Ectodermal cell (in vitro differentiated cells): ENCODE results near the gene GDF9.

Experiments used
- H3K27ac ChIP-seq: 2 replicates; pipeline ENCODE4 v1.7.0; 2013; ENCODE audit warnings: mild to moderate bottlenecking, low read depth, low read length; ENCODE audit not compliant: insufficient read depth, poor library complexity, severe bottlenecking
- H3K27me3 ChIP-seq: 2 replicates; pipeline ENCODE4 v1.7.0; 2013; ENCODE audit warnings: mild to moderate bottlenecking, low read length; ENCODE audit not compliant: insufficient read depth, control insufficient read depth, poor library complexity, severe bottlenecking
- H3K36me3 ChIP-seq: one replicate; pipeline ENCODE4 v1.7.0; 2013; ENCODE audit warnings: low read length; ENCODE audit not compliant: control insufficient read depth, insufficient read depth
- H3K4me1 ChIP-seq: one replicate; pipeline ENCODE4 v1.7.0; 2013; ENCODE audit warnings: low read length; ENCODE audit not compliant: control insufficient read depth, insufficient read depth
- H3K4me3 ChIP-seq: 2 replicates; pipeline ENCODE4 v1.7.0; 2013; ENCODE audit warnings: low read depth, low read length, control low read depth; ENCODE audit not compliant: insufficient read depth
- H3K9me3 ChIP-seq: 2 replicates; pipeline ENCODE4 v1.7.0; 2013; ENCODE audit warnings: mild to moderate bottlenecking, low read length, moderate library complexity; ENCODE audit not compliant: control insufficient read depth
- WGBS, 2 experiments: methylation state at CpG; one replicate each; pipeline ENCODE4 v1.1.7; 2013; ENCODE audit warnings: missing lambda C conversion rate in 2 of 2; 5-methylcytosine and 5-hydroxymethylcytosine counted together

Gene GDF9

GRCh38 chr5:132873119-132873929 lies 7.1 kb upstream of the GDF9 start, which contains the start of gene LEAP2:
TSS of gene LEAP2 (plus strand) at chr5:132873668. CDS start at chr5:132873695, 27 bp downstream.
- Histone ChIP-seq H3K36me3 (peaks cover 7% of the 10 kb centered on the region), H3K27ac (no peak within 1 kb of the TSS), H3K4me3 (no peak within 1 kb of the TSS), H3K9me3 (no peaks in the 10 kb centered on the region), H3K27me3 (no peaks in the 10 kb centered on the region), H3K4me1 (no peaks in the 10 kb centered on the region)
- 91% methylated on average over 6 of the region's 6 CpGs for WGBS, 2 experiments

DNA sequence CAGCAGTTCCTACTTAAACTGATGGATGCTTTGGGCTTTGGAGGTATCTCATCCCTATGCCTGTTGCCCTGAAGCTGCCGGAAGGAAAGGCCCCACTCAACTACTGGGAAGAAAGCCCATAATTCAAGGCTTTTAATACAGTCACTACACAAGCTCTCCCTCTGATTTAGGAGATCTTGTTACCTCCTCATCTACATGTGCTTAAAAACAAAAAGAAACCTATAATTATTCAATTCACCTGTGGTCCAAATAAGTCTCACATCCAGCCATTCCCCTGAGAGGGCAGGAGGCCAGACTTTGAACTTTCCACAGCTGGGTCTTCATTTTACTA lies 6.5 kb upstream of the GDF9 start:
- WGBS, 2 experiments = 93 to 94% methylated on average over 1 of the region's 1 CpG
- Histone ChIP-seq H3K27ac (no peak overlapping the region), H3K4me1 (no peaks in the 10 kb centered on the region), H3K36me3 (peaks cover 4% of the 10 kb centered on the region), H3K27me3 (no peaks in the 10 kb centered on the region), H3K9me3 (no peaks in the 10 kb centered on the region), H3K4me3 (no peak overlapping the region)

DNA sequence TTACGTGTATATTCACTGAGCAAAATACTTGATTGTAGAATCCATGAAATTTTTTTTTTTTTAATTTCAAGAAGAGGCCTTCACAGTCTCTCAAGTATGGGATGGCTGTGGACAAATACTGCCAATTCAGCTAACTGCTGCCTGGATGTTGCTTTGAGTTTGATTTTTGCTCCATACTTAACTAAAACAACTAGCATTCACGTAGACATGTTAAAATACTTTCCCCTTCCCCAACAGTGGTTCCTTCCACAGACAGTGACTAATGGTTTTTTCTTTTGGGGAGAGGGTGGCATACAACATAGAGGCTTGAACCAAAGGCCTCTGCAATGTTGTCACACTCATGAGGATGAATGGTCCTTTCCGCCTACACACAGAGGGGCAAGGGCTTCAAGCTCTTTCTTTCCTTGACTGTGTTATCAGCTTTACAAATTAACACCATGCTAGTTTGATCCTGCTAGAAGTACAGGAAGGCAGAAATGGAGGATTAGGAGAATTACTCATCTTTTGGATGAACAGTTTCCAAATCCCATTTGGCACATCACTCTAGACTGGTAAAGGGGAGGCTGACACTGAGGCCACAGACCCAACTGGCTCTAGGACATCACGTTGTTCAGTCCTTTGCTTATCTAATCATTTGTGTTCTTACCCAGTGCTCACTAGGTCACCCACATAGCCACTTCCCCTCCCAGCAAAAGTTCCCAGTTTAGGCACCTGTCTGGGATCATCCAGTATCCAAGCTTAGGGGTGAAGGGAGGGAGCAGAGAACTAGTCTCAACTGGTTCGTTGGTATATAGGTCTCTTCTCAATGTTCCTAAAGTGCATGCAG lies 5.4 kb upstream of the GDF9 start:
- WGBS, 2 experiments = 87 to 96% methylated on average over 5 of the region's 5 CpGs
- Histone ChIP-seq H3K27me3 (no peaks in the 10 kb centered on the region), H3K4me1 (no peaks in the 10 kb centered on the region), H3K27ac (no peak overlapping the region), H3K36me3 (no peaks in the 10 kb centered on the region), H3K4me3 (no peak overlapping the region), H3K9me3 (no peaks in the 10 kb centered on the region)

DNA sequence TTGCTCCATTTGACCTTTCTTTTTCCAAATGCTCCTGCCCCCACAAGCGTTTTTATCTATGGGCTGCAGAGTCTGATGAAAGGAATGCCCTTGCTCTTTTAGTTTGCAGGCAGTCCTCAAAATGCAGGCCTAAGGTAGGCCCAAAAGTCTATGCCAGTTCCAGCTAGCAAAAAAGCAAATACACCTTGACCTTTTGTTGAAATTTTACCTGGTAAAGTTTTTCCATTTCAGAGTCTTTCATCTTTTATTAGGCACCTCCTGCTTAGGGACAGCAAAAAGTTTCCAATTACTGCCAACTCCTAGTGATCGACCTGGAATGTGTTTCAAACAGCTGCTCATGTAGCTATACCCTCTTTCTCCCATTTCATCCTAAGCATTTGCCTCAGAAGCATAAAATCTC lies 4.5 kb upstream of the GDF9 start:
- WGBS, 2 experiments = 89 to 91% methylated on average over 2 of the region's 2 CpGs
- no peak overlapping the region for H3K4me3 ChIP-seq
- H3K27me3 ChIP-seq = no peaks in the 10 kb centered on the region

GRCh38 chr5:132868754-132869153 lies 2.5 kb upstream of the GDF9 start:
- Histone ChIP-seq H3K27ac (no peak overlapping the region), H3K27me3 (no peaks in the 10 kb centered on the region), H3K36me3 (no peaks in the 10 kb centered on the region), H3K4me3 (no peak overlapping the region), H3K9me3 (no peaks in the 10 kb centered on the region), H3K4me1 (no peaks in the 10 kb centered on the region)
- 94 to 96% methylated on average over 4 of the region's 4 CpGs for WGBS, 2 experiments

More for the DNA sequence above, 4.5 kb upstream of the GDF9 start:
- Histone ChIP-seq H3K36me3 (no peaks in the 10 kb centered on the region), H3K27ac (no peak overlapping the region), H3K9me3 (no peaks in the 10 kb centered on the region), H3K4me1 (no peaks in the 10 kb centered on the region)

- H3K4me1 ChIP-seq = no peaks in the 10 kb centered on the region
- WGBS, 2 experiments = 2% methylated on average over 13 of the region's 13 CpGs
- H3K27ac ChIP-seq = peak overlapping the region; percentile 86
- peak overlapping the region; percentile 88 for H3K4me3 ChIP-seq
- H3K9me3 ChIP-seq = no peaks in the 10 kb centered on the region
- no peaks in the 10 kb centered on the region for H3K27me3 ChIP-seq
- H3K36me3 ChIP-seq = no peaks in the 10 kb centered on the region
These were observed 780 bp upstream of the GDF9 start for GRCh38 chr5:132867046-132867451.

DNA sequence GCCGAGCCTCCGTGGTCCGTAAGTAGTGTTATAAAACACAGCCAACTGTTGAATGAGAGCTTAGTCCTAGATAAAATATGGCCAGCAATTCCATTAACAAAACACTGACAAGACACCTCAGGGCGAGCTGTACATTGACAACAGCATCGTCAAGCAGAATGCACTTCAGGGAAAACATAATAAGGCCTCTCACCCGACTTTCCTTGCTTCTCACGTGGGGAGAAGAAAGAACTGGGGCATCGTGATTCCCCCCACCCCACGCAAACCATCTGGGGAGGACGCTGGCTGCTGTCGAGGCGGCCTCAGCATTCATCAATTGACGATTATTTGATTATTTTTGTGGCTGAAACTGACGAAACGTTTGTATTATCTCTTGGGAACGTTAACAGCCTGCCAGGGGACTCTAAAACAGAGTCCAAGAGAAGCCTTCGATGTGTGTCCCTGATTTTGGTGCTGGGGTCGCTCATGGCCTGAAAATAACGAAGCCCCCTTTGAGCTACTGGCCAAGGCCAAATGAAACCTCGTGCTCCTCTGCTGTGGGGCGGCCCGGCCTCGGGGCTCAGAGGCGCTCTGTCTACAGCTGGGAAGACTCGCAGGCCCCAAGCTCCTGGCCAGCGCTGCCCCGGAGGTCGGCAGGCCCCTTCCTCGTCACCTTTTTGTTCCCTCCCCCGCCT lies 464 bp downstream of the GDF9 start:
- Histone ChIP-seq H3K27me3 (no peaks in the 10 kb centered on the region), H3K4me1 (no peaks in the 10 kb centered on the region), H3K27ac (peak overlapping the region; percentile 86), H3K9me3 (no peaks in the 10 kb centered on the region), H3K4me3 (peak overlapping the region; percentile 88), H3K36me3 (no peaks in the 10 kb centered on the region)
- 50 to 51% methylated on average over 30 of the region's 30 CpGs for WGBS, 2 experiments

DNA sequence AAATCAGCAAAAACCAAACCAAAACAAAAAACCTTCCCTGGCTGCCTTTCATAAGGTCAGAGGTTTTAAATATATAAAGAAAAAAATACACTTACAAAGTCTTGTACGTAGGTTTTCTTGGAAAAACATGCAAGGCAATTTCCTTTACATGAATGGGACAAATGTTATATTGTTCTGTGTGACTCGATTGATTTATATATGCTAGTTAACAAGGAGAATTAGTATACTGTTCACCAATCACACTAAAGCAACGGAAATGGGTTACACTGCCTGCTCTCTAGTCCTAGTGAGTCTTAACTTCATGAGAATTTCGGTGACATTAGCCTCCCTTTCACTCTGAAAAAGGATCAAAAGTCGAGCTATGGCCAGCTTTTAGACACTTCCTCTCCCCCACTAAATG lies 5.5 kb downstream of the GDF9 start:
- Histone ChIP-seq H3K4me1 (no peaks in the 10 kb centered on the region), H3K36me3 (no peaks in the 10 kb centered on the region), H3K27me3 (no peaks in the 10 kb centered on the region), H3K4me3 (no peak overlapping the region), H3K9me3 (no peaks in the 10 kb centered on the region), H3K27ac (no peak overlapping the region)
- 79 to 87% methylated on average over 4 to 5 of the region's 5 CpGs for WGBS, 2 experiments

DNA sequence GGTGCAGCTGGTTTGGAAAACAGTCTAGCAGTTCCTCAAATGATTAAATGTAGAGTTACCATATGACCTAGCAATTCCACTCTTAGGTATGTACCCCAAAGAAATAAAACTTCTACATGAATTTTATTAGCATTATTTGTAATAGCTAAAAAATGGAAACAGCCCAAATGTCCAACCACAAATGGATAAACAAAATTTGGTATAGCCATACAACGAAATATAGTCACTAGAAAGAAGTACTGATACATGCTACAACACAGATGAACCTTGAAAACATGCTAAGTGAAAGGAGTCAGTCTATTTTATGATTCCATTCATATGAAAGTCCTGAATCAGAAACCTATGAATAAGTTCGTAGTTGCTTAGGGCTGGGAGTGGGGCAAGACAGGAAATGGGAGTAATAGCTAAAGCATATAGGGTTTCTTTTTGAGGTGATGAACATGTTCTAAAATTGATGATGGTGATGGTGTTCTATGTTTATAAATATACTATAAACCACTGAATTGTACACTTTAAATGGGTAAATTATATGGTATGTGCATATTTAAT lies 6.3 kb downstream of the GDF9 start:
- Histone ChIP-seq H3K27ac (no peak overlapping the region), H3K9me3 (no peaks in the 10 kb centered on the region), H3K4me3 (no peak overlapping the region), H3K4me1 (no peaks in the 10 kb centered on the region), H3K27me3 (no peaks in the 10 kb centered on the region), H3K36me3 (no peaks in the 10 kb centered on the region)
- 88 to 94% methylated on average over 1 to 2 of the region's 2 CpGs for WGBS, 2 experiments

DNA sequence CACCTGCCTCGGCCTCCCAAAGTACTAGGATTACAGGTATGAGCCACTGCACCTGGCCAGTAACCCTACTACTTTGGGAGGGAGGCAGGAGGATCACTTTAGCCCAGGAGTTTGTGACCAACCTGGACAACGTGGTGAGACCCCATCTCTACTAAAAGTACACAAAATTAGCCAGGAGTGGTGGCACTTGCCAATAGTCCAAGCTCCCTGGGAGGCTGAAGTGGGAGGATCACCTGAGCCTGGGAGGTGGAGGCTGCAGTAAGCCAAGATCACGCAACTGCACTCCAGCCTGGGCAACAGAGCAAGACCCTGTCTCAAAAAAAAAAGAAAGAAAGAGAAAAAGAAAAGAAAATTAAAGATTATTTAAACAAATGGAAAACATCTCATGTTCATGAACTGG lies 10.3 kb downstream of the GDF9 start:
- Histone ChIP-seq H3K27ac (no peak overlapping the region), H3K36me3 (no peaks in the 10 kb centered on the region), H3K27me3 (no peaks in the 10 kb centered on the region), H3K4me3 (no peak overlapping the region), H3K4me1 (no peaks in the 10 kb centered on the region), H3K9me3 (no peaks in the 10 kb centered on the region)
- WGBS, 2 experiments = 86 to 93% methylated on average over 3 of the region's 3 CpGs
